Measurements from ENCODE around the gene NR6A1.

DNA sequence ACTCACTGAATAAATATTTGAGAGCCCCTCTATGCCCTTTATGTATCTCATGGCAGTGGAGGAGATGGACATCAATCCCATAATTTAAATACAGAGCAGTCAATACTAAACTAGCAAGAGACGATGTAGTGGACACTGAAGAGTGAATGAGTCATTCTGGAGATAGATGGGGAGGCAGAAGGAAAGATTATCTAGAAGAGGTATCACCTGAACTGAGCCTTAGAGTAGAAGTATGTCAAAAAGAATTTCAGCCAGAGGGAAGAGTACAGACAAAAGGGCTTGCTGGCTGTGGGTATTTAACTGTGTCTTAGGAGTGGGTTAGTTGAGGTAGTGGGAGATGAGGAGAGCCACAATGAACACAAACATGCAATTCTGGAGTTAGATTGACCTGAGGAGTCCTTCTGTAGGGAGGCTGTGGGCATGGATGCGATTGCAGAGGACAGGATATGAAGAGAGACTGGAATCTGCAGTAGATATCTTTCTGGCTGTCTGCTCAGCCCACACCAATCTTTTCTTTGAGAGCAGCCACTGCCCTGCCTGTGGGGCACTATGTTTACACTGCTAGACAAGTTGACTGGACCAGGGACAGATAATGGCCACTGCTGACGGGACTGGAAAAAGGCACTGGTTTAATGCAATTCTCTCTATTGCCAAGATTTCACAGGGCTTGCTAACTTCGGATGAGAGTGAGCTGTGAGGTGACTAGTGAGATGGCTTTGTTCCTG lies 200.0 kb downstream of the NR6A1 start:
- TF ChIP-seq POLR2A (IDR thresholded peaks at IDR 0.05; ENCODE audit: low read length) (no peak), GATA1 (IDR thresholded peaks at IDR 0.05; ENCODE audit: low read depth, low read length) (no peak)
